DOHH2 (cell line): ENCODE data around the gene NAA60.

Experiments
- H3F3A ChIP-seq: fragments of 200-600 bp; sonication (generic), shearing (Covaris generic); 2 replicates; pipeline ENCODE4 v1.6.0; 2016; ENCODE audit warnings: antibody characterized with exemption, mild to moderate bottlenecking; ENCODE audit not compliant: control insufficient read depth, insufficient read depth
- H3K27ac ChIP-seq: fragments of 200-600 bp; sonication (generic); 2 replicates; pipeline ENCODE4 v1.5.1; 2014; ENCODE audit warnings: low read depth, mild to moderate bottlenecking, low read length, moderate library complexity
- H3K27me3 ChIP-seq: fragments of 200-600 bp; sonication (generic); 2 replicates; pipeline ENCODE4 v1.6.1; 2014; ENCODE audit warnings: mild to moderate bottlenecking, low read length, mixed read lengths; ENCODE audit not compliant: control insufficient read depth
- H3K36me3 ChIP-seq: fragments of 200-600 bp; sonication (generic); 2 replicates; pipeline ENCODE4 v1.6.1; 2014; ENCODE audit warnings: mild to moderate bottlenecking, low read length, moderate library complexity, mixed read lengths; ENCODE audit not compliant: control insufficient read depth
- H3K4me1 ChIP-seq: fragments of 200-600 bp; sonication (generic); 2 replicates; pipeline ENCODE4 v1.6.1; 2014; ENCODE audit warnings: mild to moderate bottlenecking, low read length, mixed read lengths; ENCODE audit not compliant: control insufficient read depth
- H3K4me2 ChIP-seq: fragments of 200-600 bp; sonication (generic); 2 replicates; pipeline ENCODE4 v1.6.0; 2014; ENCODE audit warnings: mild to moderate bottlenecking, low read length, moderate library complexity
- H3K4me3 ChIP-seq: fragments of 200-600 bp; sonication (generic); 2 replicates; pipeline ENCODE4 v1.5.1; 2014; ENCODE audit warnings: mild to moderate bottlenecking, low read length, mixed read lengths
- H3K79me2 ChIP-seq: fragments of 200-600 bp; sonication (generic); 2 replicates; pipeline ENCODE4 v1.6.1; 2014; ENCODE audit warnings: mild to moderate bottlenecking, low read length, mixed read lengths; ENCODE audit not compliant: control insufficient read depth
- H3K9me2 ChIP-seq: fragments of 200-600 bp; sonication (generic); replicated peaks from 2 replicates; pipeline ENCODE4 v1.6.1; 2014; ENCODE audit warnings: mild to moderate bottlenecking, low read length, mixed read lengths; ENCODE audit not compliant: control insufficient read depth
- H3K9me3 ChIP-seq: fragments of 200-600 bp; sonication (generic); 2 replicates; pipeline ENCODE4 v1.6.1; 2014; ENCODE audit warnings: antibody characterized with exemption, low read length, mixed read lengths; ENCODE audit not compliant: control insufficient read depth, insufficient read depth
- H4K20me1 ChIP-seq: fragments of 200-600 bp; sonication (generic); 2 replicates; pipeline ENCODE4 v1.6.0; 2014; ENCODE audit warnings: low read depth, mild to moderate bottlenecking, antibody characterized with exemption, low read length, moderate library complexity; ENCODE audit not compliant: control insufficient read depth, insufficient read depth
- CTCF ChIP-seq: fragments of 200-600 bp; sonication (generic); IDR thresholded peaks from one replicate; pipeline ENCODE4 v1.5.1; 2014; ENCODE audit warnings: antibody characterized with exemption, mild to moderate bottlenecking, low read depth, low read length; ENCODE audit not compliant: poor library complexity, severe bottlenecking
- EZH2phosphoT487 ChIP-seq: fragments of 200-600 bp; sonication (generic); IDR thresholded peaks from 2 replicates; pipeline ENCODE4 v1.6.1; 2017; ENCODE audit warnings: borderline replicate concordance, mild to moderate bottlenecking, antibody characterized with exemption, low read length, moderate library complexity, mixed read lengths

NAA60 gene

GRCh38 chr16:3494386-3494973, 51.0 kb downstream of the NAA60 start:
- Histone ChIP-seq H3K9me2 (no peaks in the 10 kb centered on the region), H3K27ac (no peak overlapping the region), H3K36me3 (no peaks in the 10 kb centered on the region), H3K4me2 (no peak overlapping the region), H4K20me1 (no peaks in the 10 kb centered on the region), H3K4me1 (peaks cover 7% of the 10 kb centered on the region), H3K9me3 (no peaks in the 10 kb centered on the region), H3K4me3 (no peak overlapping the region), H3F3A (peaks cover 5% of the 10 kb centered on the region; the same call in 1 of the 2 replicates), H3K79me2 (no peaks in the 10 kb centered on the region), H3K27me3 (no peaks in the 10 kb centered on the region)
- TF ChIP-seq EZH2phosphoT487: no peak
- no peak for TF ChIP-seq CTCF

DNA sequence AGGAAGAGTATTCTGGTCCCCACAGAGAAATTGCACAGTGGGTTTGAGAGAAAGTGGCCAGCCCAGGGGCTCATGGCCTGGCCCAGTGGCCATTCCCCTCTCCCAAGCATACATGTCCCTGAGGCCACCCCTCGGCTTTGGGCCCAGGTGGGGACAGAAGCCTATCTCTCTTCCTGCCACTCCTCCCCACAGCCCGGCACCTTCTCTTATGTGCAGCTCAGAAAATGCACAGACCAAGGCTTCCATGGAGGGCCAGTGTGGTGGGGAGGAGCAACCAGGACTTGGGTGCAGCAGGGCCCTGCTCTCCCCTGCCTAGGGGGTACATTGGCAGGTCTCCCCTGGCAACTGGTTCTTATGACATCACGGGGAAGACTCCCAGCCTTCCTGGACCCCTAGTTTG, 51.7 kb downstream of the NAA60 start, which contains the start of gene C16orf90:
Gene C16orf90, minus strand, starts transcription at position 314 of the 400 bp plus-strand sequence. Its CDS starts 68 bp downstream, at position 246.
- no peak within 1 kb of the TSS for H3K27ac ChIP-seq
- TF ChIP-seq EZH2phosphoT487 (no peak), CTCF (no peak)

GRCh38 chr16:3496386-3496785, 52.9 kb downstream of the NAA60 start:
- Histone ChIP-seq H4K20me1 (no peaks in the 10 kb centered on the region), H3K9me2 (no peaks in the 10 kb centered on the region), H3K4me2 (no peak overlapping the region), H3K27ac (no peak overlapping the region), H3K4me1 (peaks cover 20% of the 10 kb centered on the region), H3K9me3 (no peaks in the 10 kb centered on the region), H3F3A (peaks cover 5% of the 10 kb centered on the region; the same call in 1 of the 2 replicates), H3K4me3 (no peak overlapping the region), H3K27me3 (no peaks in the 10 kb centered on the region), H3K79me2 (peaks cover 3% of the 10 kb centered on the region), H3K36me3 (no peaks in the 10 kb centered on the region)
- TF ChIP-seq CTCF: no peak
- no peak for TF ChIP-seq EZH2phosphoT487

More for the DNA sequence above, 51.7 kb downstream of the NAA60 start, which contains the start of gene C16orf90:
- Histone ChIP-seq H3K9me2 (no peaks in the 10 kb centered on the region), H3K4me2 (no peak within 1 kb of the TSS), H3K27me3 (no peaks in the 10 kb centered on the region), H3F3A (peaks cover 5% of the 10 kb centered on the region; the same call in 1 of the 2 replicates), H3K4me1 (peaks cover 14% of the 10 kb centered on the region), H3K36me3 (no peaks in the 10 kb centered on the region), H3K9me3 (no peaks in the 10 kb centered on the region), H3K79me2 (no peaks in the 10 kb centered on the region), H4K20me1 (no peaks in the 10 kb centered on the region), H3K4me3 (no peak within 1 kb of the TSS)
